Mucosa of descending colon (tissue), 3 donors: ENCODE data around the gene LARGE1. TPM values are rescaled to one million over a fixed set of nuclear protein-coding genes. Genes with fewer than 3 reads are reported as not detected.

Source experiments
- ATAC-seq: fragments of 200-7000 bp; cut with Tn5 transposase; one replicate; pipeline ENCODE4 v1.9.1; 2020; ENCODE audit warnings: mild to moderate bottlenecking, moderate library complexity
- DNase-seq, 3 donors: peaks; one replicate each; pipeline ENCODE4 v3.0.0-alpha.2; 2020
- H3K36me3 ChIP-seq: fragments of 200-600 bp; one replicate; pipeline ENCODE4 v1.8.0; 2021; ENCODE audit warnings: low read depth, mild to moderate bottlenecking
- H3K4me1 ChIP-seq: fragments of 200-600 bp; one replicate; pipeline ENCODE4 v1.8.0; 2021; ENCODE audit warnings: low read depth, mild to moderate bottlenecking
- H3K4me3 ChIP-seq: fragments of 200-600 bp; one replicate; pipeline ENCODE4 v1.8.0; 2021; ENCODE audit warnings: mild to moderate bottlenecking
- H3K9me3 ChIP-seq: fragments of 200-600 bp; one replicate; pipeline ENCODE4 v1.8.0; 2021; ENCODE audit warnings: mild to moderate bottlenecking
- intact Hi-C, 2 donors: fragments of 100-400 bp; cut with DNase I in 1 of 2; cut with micrococcal nuclease in 1 of 2; formaldehyde crosslinking; loops; one replicate each; pipeline versions ENCODE4 v1.11.0 to v1.11.1; 2022; cut with DNase I, micrococcal nuclease
- total RNA-seq, 3 donors: library from RNA; stranded (reverse); fragmentation: NEBNext Ultra II Directional in 2 of 3; extraction: Animal tissue kit (Norgen Biotek cat#: 25700) in 2 of 3; gene quantifications; one replicate each; pipeline versions ENCODE4 v1.2.1 to v1.2.4, GENCODE V29; 2021 to 2023
- TF ChIP-seq, protein P1 (sequence below): fragments of 200-600 bp; IDR thresholded peaks from one replicate; pipeline ENCODE4 v1.8.0; 2022; ENCODE audit warnings: antibody characterized with exemption, mild to moderate bottlenecking
- donor health status: DM: no; HTN: no; CAD: no; lungs with moderate emphysema.
- donor health status: DM: no; HTN: no; CAD: no.
- donor health status: DM: no; HTN: yes; CAD: no.

LARGE1 gene
- total RNA-seq, 3 donors from 2014 or later: 29.3 to 93.8 (median 67.7) TPM

DNA sequence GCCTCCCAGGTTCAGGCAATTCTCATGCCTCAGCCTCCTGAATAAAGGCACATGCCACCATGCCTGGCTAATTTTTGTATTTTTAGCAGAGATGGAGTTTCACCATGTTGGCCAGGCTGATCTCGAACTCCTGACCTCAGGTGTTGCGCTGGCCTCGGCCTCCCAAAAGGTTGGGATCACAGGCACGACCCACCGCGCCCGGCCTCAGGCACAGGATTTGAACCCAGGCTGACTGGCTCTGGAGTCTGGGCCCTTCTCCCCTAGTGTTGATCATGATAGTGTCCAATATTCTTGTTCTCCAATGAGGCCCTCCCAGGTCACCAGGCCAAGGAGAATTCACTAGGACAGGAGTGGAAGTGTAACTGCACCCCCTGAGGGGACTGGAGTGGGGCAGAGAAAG is 401.9 kb downstream of the LARGE1 start:
- H3K4me3 ChIP-seq: no peak overlapping the region
- ATAC-seq (no peak), DNase-seq (no peak)
- H3K4me1 ChIP-seq: no peaks in the 10 kb centered on the region
- no peaks in the 10 kb centered on the region for H3K9me3 ChIP-seq
- TF ChIP-seq, protein P1, sequence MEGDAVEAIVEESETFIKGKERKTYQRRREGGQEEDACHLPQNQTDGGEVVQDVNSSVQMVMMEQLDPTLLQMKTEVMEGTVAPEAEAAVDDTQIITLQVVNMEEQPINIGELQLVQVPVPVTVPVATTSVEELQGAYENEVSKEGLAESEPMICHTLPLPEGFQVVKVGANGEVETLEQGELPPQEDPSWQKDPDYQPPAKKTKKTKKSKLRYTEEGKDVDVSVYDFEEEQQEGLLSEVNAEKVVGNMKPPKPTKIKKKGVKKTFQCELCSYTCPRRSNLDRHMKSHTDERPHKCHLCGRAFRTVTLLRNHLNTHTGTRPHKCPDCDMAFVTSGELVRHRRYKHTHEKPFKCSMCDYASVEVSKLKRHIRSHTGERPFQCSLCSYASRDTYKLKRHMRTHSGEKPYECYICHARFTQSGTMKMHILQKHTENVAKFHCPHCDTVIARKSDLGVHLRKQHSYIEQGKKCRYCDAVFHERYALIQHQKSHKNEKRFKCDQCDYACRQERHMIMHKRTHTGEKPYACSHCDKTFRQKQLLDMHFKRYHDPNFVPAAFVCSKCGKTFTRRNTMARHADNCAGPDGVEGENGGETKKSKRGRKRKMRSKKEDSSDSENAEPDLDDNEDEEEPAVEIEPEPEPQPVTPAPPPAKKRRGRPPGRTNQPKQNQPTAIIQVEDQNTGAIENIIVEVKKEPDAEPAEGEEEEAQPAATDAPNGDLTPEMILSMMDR: no peak
- no peaks in the 10 kb centered on the region for H3K36me3 ChIP-seq
- intact Hi-C loops: no loop called here

DNA sequence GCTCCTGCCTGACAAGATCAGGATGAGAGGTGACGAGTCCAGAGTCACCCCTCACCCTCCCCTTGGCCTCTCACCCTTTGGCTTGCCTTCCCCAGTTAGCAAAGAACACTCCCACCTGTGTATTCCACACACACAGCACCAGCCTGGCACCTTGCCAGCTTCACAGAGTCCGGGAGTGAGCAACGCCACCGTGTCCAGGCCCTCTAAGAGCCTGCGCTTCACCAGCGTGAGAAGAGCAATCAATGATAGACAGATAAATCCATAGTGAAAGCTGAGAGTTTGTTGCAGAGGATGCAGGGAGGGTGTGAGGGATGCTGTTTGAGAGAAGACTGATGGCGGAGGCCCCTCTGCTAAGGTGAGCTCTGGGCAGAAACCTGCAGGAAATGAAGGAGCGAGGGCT is 404.5 kb downstream of the LARGE1 start:
- Histone ChIP-seq H3K36me3 (no peaks in the 10 kb centered on the region), H3K4me3 (no peak overlapping the region), H3K9me3 (no peaks in the 10 kb centered on the region), H3K4me1 (no peaks in the 10 kb centered on the region)
- no peak for DNase-seq
- TF ChIP-seq, protein P1: no peak
- ATAC-seq: no peak
- intact Hi-C loops: no loop called here

DNA sequence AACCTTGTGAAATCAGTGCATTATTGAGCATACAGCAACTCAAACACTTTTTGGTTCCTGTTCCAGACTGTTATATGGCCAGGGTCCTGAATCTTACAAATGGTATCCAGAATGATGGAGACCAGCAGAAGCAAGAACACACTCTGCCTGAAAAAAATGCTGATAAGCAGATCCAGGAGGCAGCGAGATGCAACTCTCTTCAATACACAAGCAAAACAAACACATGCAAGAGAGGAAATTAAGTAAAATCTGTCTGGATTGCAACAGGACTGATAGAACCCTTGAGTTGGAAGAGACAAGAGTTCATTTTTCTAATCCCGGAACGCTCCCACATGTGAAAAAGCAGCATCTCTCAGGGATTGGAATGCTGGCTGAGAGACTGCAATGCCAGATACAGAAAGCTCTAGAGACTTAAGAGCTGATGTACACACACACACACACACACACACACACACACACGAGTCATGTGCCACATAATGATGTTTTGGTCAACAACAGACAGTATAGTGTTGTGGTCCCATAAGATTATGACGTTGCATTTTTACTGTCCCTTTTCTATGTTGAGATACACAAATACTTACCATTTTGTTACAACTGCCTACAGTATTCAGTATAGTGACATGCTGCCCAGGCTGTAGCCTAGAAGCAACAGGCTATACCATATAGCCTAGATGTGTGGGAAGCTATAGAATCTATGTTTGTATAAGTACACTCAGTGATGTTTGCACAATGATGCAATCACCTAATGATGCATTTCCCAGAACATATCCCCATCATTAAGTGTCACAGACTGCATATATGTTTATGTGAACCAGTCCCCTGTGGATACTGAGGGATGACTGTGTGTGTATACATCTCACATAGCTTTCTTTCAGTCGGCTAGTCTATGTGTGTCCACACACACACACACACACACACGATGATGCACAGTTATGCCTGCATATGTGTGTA is 406.6 kb downstream of the LARGE1 start:
- TF ChIP-seq, protein P1: no peak
- intact Hi-C loops: no loop called here
- no peak for DNase-seq
- no peaks in the 10 kb centered on the region for H3K9me3 ChIP-seq
- peak; percentile 56 for ATAC-seq
- no peaks in the 10 kb centered on the region for H3K4me1 ChIP-seq
- no peaks in the 10 kb centered on the region for H3K36me3 ChIP-seq
- H3K4me3 ChIP-seq: no peak overlapping the region

DNA sequence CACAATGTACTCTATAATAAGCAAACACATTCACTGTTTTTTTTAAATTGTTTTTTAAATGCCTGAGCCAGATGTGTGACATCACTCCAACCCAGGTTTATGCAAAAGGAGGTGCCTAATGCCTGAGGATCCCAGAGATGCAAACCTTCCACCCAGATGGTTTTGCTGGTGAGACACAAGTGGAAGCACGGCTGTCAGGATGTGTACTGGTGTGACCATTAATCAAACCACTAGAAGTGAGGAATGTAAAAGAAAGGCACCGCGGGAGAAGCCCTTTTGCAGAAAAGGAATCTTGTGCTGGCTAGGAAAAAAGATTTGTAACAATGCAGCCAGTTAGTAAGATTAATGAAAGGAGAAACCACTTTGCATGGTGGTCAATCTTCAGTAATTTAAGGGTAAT is 407.4 kb downstream of the LARGE1 start:
- ATAC-seq: no peak
- intact Hi-C loops: no loop called here

DNA sequence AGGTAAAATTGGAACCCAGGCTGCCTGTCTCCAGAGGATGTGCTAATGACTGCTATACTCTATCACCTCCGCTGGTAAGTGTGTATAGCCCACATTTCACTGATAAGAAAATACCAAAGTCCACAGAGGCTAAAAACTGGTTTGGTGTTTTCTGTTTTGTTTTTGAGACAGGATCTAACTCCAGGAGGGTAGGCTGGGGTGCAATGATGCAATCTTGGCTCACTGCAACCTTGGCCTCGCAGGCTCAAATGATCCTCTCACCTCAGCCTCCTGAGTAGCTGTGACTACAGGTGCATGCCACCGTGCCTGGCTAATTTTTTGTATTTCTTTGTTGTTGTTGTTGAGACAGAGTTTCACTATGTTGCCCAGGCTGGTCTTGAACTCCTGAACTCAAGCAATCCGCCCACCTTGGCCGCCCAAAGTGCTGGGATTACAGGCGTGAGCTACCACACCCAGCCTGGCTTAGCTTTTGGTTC is 409.8 kb downstream of the LARGE1 start:
- DNase-seq (no peak), ATAC-seq (peak; percentile 57)
- Histone ChIP-seq H3K4me3 (no peak overlapping the region), H3K4me1 (no peaks in the 10 kb centered on the region), H3K9me3 (no peaks in the 10 kb centered on the region), H3K36me3 (no peaks in the 10 kb centered on the region)
- intact Hi-C loops: no loop called here
- TF ChIP-seq, protein P1: no peak

More for the DNA sequence above, 407.4 kb downstream of the LARGE1 start:
- no peaks in the 10 kb centered on the region for H3K36me3 ChIP-seq
- no peak for DNase-seq
- TF ChIP-seq, protein P1: no peak
- H3K4me1 ChIP-seq: no peaks in the 10 kb centered on the region
- no peak overlapping the region for H3K4me3 ChIP-seq
- no peaks in the 10 kb centered on the region for H3K9me3 ChIP-seq
